ENCODE data around the gene PPP2R2D. TPM values are rescaled to one million over a fixed set of nuclear protein-coding genes. Genes with fewer than 3 reads are reported as not detected.

PPP2R2D gene
- polyA plus RNA-seq, 1 of the 3 experiments (the other 2 are of a cell fraction) = 25.1 TPM

DNA sequence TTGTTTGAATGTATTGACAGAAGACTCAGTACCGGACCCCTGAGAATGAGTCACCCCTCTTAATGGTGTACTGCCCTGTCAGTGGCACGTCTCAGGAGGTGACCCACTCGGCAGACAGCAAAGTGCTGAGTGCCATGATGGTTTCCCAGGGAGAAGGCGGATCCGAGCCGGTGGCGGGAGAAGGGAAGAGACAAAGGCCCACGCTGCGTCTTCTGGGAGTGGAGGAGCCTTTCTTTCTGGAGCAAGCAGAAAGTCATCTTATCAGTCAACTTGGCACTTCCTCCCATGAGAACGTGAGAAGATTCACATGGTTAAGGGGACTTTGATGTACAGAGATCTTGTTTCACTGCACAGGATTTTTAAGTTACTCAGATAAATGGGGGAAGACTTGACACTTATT lies 14.6 kb upstream of the PPP2R2D start (continued):
- no peak for TF ChIP-seq NRF1 (IDR thresholded peaks at IDR 0.05; ENCODE audit: low read depth, low read length)
- TF ChIP-seq ELF1 (IDR thresholded peaks at IDR 0.05) = no peak
- TF ChIP-seq REST (IDR thresholded peaks at IDR 0.05; ENCODE audit: low read depth, low read length) = no peak
- TF ChIP-seq SIN3A (IDR thresholded peaks at IDR 0.05; ENCODE audit: borderline replicate concordance, low read depth, low read length) = no peak
- TF ChIP-seq, protein P1, sequence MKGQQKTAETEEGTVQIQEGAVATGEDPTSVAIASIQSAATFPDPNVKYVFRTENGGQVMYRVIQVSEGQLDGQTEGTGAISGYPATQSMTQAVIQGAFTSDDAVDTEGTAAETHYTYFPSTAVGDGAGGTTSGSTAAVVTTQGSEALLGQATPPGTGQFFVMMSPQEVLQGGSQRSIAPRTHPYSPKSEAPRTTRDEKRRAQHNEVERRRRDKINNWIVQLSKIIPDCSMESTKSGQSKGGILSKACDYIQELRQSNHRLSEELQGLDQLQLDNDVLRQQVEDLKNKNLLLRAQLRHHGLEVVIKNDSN (IDR thresholded peaks at IDR 0.05; ENCODE audit: borderline replicate concordance, low read depth) = no peak

- no peak overlapping the region for H3K27ac ChIP-seq (ENCODE audit: low read depth in 2 of 2, low read length in 1 of 2)
- 45% methylated on average over 6 of the region's 6 CpGs for WGBS (ENCODE audit: low lambda C conversion rate)
- H3F3A ChIP-seq (replicated peaks; ENCODE audit: insufficient read depth) = no peaks in the 10 kb centered on the region
- H4K20me1 ChIP-seq (ENCODE audit: insufficient read depth) = no peaks in the 10 kb centered on the region
- no peaks in the 10 kb centered on the region for H3K36me3 ChIP-seq (replicated peaks in 1 of 2; ENCODE audit: control insufficient read depth in 1 of 2, insufficient read depth in 2 of 2, low read length in 1 of 2)
- H3K9me3 ChIP-seq = no peaks in the 10 kb centered on the region
- H3K4me1 ChIP-seq (ENCODE audit: control insufficient read depth in 1 of 2, insufficient read depth in 2 of 2, low read depth in 1 of 2, low read length in 1 of 2) = no peaks in the 10 kb centered on the region; a peak in 1 of 4 replicates
- no peak for DNase-seq
- H3K9me2 ChIP-seq = no peaks in the 10 kb centered on the region
- no peak overlapping the region for H2AFZ ChIP-seq (ENCODE audit: low read depth)
- no peaks in the 10 kb centered on the region for H3K27me3 ChIP-seq (ENCODE audit: insufficient read depth)
- no peak overlapping the region for H3K4me2 ChIP-seq
- ChIA-PET POLR2A (no interaction called here), CTCF (interaction anchor here (1.9 to 5.4 kb wide), 3 partner anchors 11 to 254 kb away, joined by 4 to 78 read pairs (median 10); no protein-coding TSS in a partner anchor)
- no peaks in the 10 kb centered on the region for H3K79me2 ChIP-seq (ENCODE audit: insufficient read depth)
- H3K9ac ChIP-seq = no peak overlapping the region
- H3K4me3 ChIP-seq (ENCODE audit: low read depth in 2 of 2, low read length in 1 of 2) = no peak overlapping the region
- TF ChIP-seq REST (IDR thresholded peaks at IDR 0.05; ENCODE audit: low read depth, low read length) = no peak
- TF ChIP-seq GATA2 (CRISPR knock-in tag; IDR thresholded peaks at IDR 0.05) = no peak
- TF ChIP-seq EP300 (IDR thresholded peaks at IDR 0.05; ENCODE audit: borderline replicate concordance in 1 of 2, low read depth in 1 of 2, low read length in 1 of 2) = no peak
- no peak for TF ChIP-seq NRF1 (IDR thresholded peaks at IDR 0.05; ENCODE audit: low read depth, low read length)
- TF ChIP-seq IRF3 (IDR thresholded peaks at IDR 0.05; ENCODE audit: low read depth, low read length) = no peak
- no peak for TF ChIP-seq GABPA (IDR thresholded peaks at IDR 0.05; ENCODE audit: low read depth)
- no peak for TF ChIP-seq RFX5 (IDR thresholded peaks at IDR 0.05; ENCODE audit: low read length)
- TF ChIP-seq RCOR1 (IDR thresholded peaks at IDR 0.05; ENCODE audit: low read length) = no peak
- no peak for TF ChIP-seq CTCF (IDR thresholded peaks at IDR 0.05)
- no peak for TF ChIP-seq FOXJ3 (CRISPR knock-in tag; IDR thresholded peaks at IDR 0.05)
- TF ChIP-seq EZH2phosphoT487 (IDR thresholded peaks at IDR 0.05; ENCODE audit: borderline replicate concordance, low read depth) = no peak
- TF ChIP-seq PBX3 (IDR thresholded peaks at IDR 0.05) = no peak
Observed at GRCh38 chr10:131888186-131888604, 12.6 kb upstream of the PPP2R2D start.

All from SK-N-SH (cell line).